ENCODE results near the gene SLC6A16.
"Not testable (repeated sequence)": the region's sequence is repeated elsewhere in the genome, so short reads cannot be mapped to it uniquely, and the experiment has no call there.

SLC6A16 gene

DNA sequence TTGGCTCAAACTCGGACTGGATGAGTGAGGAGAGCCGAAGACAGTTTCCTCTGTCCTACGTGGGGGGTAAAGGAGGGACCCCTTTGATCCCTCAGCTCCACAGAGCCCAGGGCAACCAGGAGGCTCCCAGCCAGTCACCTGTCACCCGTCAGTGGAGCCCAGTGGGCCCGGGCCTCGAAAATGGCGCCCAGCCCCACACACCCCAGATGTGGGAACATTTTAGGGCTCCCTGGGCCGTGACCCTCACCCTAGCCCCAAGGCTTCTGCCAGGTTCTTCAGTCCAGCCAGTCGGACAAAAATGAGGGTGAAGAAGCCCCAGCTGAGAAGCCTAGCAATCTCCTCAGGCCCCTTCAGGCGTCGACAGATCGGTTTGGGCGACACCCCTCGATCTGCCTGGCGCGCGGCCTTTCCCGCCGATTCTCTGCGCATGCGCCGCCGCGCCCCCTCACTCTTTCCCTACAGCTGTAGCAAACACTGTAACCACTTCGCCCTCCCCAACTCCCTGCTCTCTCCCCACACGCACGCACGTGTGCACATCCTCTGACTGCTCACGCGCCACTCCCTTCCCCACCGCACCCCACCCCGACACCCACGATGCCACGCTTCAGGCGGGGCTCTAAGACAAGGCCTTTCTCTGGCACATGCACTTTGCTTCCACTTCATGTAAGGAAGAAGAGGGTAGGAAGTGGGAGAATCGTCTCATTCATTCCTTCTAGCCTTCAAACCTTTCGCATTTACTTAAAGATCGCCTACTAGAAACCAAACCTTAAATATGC lies at the start of gene SLC6A16:
TSS of gene SLC6A16 (minus strand) at position 391 of the 776 bp plus-strand sequence. CDS start 13,844 bp downstream, outside the sequence.
- no peak for DNase-seq

DNA sequence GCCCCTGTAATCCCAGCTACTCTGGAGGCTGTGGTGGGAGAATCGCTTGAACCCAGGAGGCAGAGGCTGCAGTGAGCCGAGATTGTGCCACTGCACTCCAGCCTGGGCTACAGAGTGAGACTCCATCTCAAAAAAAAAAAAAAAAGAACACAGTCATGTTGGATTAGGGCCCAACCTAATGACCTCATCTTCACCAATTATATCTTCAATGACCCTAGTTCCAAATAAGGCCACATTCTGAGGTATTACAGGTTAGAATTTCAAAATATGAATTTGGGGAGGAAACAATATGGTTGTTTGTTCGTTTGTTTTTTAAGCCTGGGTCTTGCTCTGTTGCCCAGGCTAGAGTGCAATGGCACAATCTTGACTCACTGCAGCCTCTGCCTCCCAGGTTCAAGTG lies 48.2 kb upstream of the SLC6A16 start:
- not testable (repeated sequence) for DNase-seq

DNA sequence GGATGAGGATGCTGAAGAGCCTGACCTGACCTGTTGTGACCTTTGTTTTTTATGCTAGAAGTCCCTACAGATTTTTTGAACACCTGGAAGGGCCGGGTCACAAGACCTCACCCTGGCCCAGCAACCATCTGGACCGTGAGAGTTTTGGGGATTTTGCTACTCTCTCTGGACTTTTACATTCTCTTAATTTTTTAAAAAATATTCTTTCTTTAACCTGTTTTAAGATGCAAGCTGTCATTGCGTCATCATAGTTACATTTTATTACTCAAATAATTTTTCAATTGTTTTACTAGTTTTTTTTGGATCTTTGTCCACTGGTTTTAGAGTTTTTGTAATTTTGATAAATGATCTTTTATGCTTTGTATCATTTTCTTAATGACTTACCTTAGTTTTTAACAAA lies 46.2 kb upstream of the SLC6A16 start:
- no peak for DNase-seq

DNA sequence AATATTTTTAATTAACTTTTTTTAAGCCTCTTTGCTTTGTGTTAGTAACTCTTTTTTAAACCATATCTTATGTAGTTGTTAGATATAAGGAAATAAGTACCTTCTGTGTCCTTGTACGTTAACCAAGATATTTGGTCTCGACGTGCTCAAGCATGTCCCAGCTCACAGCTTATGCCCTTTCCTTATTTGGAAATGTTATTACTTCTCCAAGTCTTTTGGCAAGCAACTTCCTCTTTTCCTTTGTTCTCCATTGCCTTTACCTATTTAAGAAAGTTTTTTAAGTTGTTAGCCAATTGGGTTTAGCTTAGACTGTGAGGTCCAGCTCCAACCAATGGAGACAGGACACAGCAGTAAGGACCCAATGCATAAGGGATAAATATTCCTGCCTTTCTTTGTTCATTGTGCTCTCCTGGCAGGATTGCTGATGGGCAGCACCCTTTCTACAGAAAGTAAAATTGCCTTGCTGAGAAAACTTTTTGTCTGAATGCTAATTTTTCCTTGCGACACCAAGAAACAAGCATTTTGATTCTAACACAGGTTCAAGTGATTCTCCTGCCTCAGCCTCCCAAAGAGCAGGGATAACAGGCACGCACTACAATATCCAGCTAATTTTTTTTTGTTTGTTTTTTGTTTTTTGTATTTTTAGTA lies 43.8 kb upstream of the SLC6A16 start:
- no peak for DNase-seq

DNA sequence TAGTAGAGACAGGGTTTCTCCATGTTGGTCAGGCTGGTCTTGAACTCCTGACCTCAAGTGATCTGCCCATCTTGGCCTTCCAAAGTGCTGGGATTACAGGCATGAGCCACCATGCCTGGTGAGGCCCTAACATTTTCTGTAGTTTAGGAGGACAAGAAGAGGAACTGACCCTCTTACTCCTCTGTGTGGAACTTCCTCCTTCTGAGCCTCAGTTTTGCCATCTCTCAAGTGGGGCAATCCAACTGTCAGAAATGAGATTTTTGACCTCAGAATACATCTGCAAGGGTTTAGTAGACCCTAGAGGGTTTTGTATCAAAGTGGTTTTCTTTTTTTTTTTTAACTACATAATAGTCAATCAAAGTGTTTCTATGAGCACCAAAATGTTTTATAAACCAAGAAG lies 41.1 kb upstream of the SLC6A16 start:
- no peak for DNase-seq

DNA sequence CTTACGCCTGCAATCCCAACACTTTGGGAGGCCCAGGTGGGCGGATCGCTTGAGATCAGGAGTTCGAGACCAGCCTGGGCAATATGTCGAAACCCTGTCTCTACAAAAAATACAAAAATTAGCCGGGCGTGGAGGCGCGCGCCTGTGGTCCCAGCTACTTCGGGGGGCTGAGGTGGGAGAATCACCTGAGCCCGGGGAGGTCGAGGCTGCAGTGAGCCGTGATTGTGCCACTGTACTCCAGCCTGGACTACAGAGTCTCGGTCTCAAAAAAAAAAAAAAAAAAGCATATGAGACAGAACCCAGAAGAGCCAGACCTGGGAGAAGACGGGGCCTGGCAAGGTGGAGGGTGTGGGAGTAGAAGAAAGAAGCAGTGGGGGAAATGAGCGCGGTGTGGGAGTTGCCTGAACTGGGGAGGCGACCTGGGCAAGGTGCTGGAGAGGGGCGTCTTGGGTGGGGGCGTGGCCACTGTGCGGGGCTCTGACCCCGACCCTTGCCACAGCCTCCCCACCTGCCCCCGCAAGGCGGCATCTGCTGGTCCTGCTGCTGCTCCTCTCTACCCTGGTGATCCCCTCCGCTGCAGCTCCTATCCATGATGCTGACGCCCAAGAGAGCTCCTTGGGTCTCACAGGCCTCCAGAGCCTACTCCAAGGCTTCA lies 39.2 kb upstream of the SLC6A16 start:
- no peak for DNase-seq

DNA sequence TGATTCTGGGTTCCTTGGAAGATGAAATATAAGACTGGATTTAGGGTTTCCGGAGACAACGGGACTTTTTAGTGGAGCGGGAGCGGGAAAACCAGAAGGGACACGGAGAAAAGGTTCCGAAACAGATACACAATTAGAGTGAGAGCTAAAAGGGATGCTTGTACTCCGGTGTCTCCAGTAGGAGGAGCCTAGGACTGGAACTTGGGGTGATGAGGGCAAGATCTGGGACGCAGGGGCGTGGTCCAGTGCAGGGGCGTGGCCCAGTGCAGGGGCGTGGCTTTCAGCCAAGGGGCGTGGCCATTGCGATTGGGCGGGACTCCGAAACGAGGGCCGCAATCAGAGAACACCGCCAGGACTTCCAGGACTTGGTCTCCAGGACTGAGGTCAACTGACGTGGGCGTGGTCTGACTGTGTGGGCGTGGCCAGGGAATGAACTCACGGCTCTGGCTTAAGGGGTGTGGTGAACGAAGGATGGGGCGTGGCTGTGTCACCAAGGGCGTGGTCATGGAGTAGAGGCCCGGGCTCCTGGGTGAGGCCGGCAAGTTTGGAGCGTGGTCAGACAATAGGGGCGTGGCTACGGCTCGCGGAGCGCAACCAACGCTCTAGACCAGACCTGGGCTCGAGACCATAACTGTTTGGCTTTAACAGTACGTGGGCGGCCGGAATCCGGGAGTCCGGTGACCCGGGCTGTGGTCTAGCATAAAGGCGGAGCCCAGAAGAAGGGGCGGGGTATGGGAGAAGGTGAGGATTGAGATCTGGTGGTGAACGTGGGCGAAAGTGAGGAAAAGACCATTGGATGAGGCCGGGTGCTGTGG lies 38.5 kb upstream of the SLC6A16 start, which contains the start of gene DKKL1:
TSS of gene DKKL1 (plus strand) at position 610 of the 815 bp plus-strand sequence. CDS start at position 732, 122 bp downstream.
- peak; percentile 99 for DNase-seq

DNA sequence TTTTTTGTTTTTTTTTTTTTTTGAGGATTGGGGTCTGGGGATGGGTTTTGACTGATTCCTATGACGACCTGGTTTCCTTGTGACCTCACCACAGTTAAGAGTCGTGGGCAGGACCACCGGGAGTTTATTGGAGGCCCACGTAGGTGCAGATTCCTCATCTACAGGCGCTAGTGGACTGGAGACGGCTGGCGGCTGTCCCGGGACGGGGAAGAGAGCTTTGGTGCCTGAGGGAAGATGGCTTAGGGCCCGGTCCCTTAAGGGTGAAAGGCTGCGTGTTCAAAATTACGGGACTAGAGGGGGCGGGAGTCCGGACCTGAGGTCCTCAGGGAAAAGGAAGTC lies 37.9 kb upstream of the SLC6A16 start:
- DNase-seq = no peak

DNA sequence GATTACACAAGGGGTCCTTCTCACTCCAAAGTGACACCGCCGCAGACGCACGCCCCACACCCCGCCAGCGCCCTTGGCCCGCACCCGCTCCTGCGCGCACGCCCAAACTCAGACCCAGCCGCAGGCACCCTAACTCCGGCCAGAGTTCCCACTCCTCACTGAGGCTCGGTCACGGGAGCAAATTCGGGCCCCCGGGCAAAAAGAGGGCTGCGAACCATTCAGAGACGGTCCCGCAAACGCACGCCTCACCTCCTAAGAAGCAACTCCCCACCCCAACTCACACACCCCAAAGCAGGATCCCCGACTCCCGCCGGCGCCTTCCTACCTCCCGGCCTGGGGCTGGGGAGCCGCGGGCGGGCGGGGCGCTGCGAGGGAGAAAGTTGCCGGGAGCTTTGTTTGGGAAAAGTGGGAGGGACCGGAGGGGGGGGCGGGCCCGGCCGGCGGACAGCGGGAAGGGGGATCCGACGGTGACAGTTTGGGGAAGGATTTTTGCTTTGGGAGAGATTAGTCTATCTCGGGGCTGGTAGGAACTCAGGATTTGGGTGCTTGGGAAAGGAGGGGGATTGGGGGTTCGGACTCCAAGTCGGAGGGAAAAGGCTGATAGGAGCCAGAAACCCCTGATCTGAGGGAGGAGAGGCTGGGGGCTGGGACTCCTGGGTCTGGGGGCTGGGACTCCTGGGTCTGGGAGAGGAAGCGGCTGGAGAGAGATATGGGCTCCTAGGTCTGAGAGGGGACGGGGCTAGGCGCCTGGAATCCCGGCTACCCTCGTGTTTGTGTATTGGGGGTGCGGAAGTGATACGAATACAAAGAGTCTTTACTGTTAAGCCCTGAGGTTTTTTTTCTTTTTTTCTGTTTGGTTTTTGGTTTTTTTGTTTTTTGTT lies 37.3 kb upstream of the SLC6A16 start, which contains the start of gene TEAD2:
TSS of gene TEAD2 (minus strand) at position 369 of the 881 bp plus-strand sequence. CDS start 2,341 bp downstream, outside the sequence.
- DNase-seq = peak; percentile 70

DNA sequence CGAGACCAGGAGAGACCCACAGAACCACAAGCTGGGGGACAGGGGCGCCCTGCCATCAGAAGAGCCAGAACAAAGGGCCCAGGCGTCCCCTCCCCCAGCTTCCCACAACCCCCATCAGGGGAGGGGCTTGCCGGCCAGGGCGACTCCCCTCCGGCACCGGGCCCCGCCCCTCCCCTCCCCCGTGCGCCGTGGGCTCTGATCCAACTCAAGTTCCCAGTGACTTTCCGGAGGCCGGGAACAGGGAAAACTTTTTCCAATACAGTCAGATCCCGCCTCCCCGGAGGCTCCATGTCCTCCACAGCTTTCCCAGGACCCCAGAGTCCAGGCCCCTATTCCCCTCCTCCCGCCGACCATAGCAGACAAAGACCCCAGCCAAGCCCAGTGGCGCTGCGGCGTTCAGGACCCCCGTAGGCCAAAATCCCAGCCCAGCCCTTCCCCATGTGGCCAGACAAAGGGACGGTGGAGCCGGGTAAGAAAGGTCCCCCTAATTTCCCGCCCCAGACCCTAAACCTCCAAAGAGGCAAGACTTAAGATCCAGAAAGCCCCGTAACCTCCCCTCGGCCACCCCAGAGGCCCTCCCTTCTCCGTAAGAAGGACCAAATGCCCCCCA lies 36.6 kb upstream of the SLC6A16 start:
- DNase-seq = peak; percentile 73

DNA sequence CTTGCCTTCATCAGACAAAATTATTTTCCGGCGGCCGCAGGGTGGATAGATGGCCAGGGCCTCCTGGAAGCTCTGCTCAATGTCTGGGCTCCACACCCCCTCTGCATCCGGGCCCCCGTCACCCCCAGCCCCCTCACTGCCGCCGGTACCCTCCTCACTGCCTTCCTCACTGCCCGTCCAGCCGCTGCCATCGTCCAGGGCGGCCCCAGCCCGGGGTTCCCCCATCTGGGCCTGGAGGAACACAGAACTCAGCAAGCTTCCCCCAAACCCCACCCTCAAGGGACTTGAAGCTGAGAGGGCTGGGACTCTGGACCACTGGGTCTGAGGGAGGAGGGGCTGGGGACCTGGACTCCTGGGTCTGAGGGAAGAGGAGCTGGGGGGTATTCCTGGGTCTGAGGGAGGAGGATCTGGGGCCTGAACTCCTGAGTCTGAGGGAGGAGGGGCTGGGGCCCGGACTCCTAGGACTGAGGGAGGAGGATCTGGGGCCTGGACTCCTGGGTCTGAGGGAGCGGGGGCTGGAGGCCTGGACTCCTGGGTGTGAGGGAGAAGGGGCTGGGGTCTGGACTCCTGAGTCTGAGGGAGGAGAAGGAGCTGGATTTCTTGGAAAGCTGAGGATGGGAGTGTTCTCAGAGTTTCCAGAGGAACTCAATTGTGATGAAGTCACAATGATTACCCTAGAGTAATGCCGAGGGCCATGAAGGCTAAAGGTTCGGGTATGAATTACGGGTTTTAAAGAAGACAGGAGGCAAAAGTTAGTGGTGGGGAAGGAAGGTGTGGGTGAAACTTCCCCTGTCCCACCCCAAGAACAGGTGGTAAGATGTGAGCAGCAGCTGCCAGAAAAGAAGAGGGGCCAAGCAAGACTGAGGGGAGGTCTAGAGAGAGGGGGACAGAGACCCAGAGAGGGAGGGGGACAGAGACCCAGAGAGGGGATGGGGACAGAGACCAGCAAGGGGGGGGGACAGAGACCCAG lies 35.1 kb upstream of the SLC6A16 start:
- DNase-seq = no peak

DNA sequence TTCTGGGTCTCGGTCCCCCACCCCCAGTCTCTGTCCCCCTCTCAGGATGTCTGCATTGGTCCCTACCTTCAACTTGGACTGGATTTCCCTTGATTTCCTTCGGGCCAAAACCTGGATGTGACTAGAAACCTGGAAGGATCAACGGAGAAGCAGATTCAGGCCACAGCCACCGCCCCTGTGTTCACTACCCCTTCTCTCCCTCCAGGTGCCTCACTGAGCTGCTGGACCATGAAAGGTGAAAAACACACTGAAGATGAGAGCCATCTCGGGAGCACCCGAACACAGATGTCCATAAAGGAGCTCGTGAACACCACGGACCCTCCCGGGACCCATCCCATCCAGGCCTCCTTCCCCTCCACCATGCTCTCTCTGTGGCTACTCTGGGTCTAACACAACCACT lies 32.2 kb upstream of the SLC6A16 start:
- DNase-seq = no peak

DNA sequence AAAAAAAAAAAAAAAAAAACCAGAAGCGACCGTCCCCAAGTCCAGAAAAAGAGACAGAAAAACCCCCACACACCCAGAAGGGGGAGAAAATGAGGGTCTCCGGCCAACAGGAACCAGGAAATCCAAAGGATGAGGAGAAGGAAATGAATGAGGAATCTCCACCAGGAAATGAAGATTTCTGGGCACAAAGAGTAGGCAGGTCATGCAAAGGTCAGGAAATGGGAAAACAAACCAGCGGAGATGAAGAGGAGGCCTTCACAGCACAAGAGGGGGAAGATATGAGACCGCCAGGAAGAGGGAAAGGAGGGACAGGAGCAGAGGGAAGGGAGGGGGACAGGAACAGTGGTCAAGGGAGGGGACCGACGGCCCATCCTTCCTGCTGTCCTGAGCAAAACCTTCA lies 31.4 kb upstream of the SLC6A16 start:
- no peak for DNase-seq

DNA sequence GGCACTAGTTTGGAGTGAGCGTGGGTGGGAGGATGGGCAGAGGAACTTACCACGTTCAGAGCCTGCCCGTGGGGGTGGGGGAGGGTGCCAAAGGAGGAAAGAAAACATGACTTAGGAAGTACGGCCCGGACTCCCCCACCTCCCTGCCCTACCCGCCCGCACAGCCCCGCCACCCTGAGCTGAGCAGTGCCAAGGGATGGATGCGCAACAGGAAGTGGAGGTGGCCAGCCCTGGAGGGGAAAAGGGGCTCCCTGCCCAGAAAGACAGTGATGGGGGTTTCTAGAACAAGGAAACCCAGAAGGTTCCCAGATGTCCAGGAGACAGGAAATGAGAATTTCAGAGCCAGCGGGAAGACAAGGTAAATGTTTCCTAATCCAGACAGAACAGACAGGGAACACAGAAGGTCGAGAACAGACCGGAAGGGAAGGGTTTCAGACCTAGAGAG lies 30.9 kb upstream of the SLC6A16 start:
- no peak for DNase-seq

DNA sequence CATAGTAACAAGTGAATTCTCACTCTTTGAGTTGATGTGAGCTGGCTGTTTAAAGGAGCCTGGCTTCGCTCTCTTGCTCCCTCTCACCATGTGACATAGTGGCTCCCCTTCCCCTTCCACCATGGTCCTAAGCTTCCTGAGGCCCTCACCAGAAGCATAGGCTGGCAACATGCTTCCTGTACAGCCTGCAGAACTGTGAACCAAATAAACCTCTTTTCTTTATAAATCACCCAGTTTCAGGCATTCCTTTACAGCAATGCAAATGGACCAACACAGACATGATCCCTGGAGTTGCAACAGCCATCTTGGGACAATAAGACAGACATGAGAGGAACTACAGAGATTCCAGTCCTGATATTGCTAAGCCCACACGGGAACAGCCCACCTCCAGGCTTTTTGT lies 24.6 kb upstream of the SLC6A16 start:
- DNase-seq = no peak

DNA sequence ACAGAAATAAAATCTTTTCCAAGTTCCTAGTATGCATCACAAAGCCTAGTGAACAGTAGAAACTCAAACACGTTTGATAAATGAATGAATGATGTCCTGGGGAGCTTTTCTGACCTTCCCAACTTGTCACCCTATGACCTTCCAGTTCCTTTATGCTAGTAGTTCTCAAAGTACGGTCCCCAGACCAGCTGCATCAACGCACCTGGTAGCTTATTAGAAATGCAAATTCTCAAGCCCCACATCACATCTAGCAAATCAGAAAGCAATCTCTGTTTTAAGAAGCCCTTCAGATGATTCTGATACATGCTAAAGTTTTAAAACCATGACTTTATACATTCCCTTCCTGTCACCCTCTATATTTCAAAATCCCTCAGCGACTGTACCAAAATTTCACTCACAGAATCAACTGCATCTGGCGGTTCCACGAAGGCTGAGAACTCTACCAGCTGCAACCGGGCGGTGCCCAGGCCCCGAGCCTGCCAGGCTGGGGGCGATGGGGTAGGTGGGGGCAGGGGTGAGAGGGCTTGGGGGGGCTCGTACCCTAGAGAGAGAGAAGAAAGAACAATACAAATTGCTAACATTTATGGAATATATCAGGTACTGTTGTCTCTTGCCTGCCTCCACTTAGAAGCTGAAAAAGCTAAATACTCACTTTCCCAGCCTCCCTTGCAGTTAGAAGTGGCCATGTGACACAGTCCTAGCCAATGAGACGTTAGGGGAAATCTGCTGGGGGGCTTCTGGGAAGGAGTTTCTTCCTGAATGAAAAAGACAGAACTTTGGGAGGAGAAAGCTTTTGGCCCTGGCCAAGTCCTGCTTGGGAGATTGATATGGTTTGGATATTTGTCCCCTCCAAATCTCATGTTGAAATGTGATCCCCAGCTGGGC lies 23.6 kb upstream of the SLC6A16 start:
- no peak for DNase-seq

DNA sequence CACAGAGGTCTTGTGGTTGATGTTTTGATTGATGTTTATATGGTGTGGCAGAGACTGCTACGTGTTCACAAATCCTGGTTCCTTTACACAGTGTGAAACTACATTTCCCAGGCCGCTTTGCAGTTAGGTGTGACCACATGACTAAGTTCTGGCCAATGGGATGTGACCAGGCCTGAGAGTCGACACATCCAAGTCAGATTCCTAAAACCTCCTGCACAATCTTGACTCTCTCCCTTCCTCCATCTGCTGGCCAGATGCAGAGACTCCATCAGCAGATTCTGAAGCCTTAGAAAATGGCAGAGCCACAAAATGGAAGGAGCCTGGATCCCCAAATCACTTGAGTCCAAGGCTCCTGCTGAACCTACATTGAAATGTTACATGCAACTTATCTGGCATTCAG lies 22.8 kb upstream of the SLC6A16 start:
- DNase-seq = peak; percentile 74

DNA sequence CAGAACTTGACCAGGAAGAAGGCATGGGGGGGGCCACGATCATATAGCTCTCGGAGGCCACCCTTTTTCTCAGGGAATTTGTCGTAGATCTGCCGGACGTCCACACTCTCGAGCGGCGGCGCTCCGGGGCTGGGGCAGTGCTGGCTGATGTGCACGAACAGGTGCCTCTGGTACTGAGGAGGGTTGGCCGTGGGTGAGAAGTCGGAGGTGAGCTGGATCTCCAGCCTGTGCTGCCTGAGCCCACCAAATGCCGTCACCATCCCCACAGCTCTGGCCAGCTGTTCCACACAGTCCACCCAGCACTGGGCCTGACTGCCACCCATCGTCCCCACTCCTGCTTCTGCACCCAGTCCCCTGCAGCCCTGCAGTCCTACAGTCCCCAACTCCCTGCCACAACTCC lies 22.2 kb upstream of the SLC6A16 start:
- no peak for DNase-seq

Measured in EL (cell line).